Colonic mucosa (tissue), 4 donors: ENCODE measurements around the gene GCK. TPM values are rescaled to one million over a fixed set of nuclear protein-coding genes. Genes with fewer than 3 reads are reported as not detected.
"Not testable (repeated sequence)": the region's sequence is repeated elsewhere in the genome, so short reads cannot be mapped to it uniquely, and the experiment has no call there.

Source experiments
- DNase-seq: peaks from one replicate; pipeline ENCODE4 v3.0.0-alpha.2; 2020
- H3K27ac ChIP-seq: fragments of 200-600 bp; one replicate; pipeline ENCODE4 v1.8.0; 2021
- H3K27me3 ChIP-seq: fragments of 200-600 bp; one replicate; pipeline ENCODE4 v1.8.0; 2021
- H3K36me3 ChIP-seq: fragments of 200-600 bp; one replicate; pipeline ENCODE4 v1.8.0; 2021
- H3K4me1 ChIP-seq: fragments of 200-600 bp; one replicate; pipeline ENCODE4 v1.8.0; 2021; ENCODE audit warnings: mild to moderate bottlenecking
- H3K4me3 ChIP-seq: fragments of 200-600 bp; one replicate; pipeline ENCODE4 v1.8.0; 2021
- H3K9ac ChIP-seq, 2 donors: one replicate each; pipeline ENCODE4 v1.7.0; 2013; ENCODE audit warnings: control low read depth in 2 of 2, low read depth in 2 of 2, low read length in 2 of 2
- H3K9me3 ChIP-seq: fragments of 200-600 bp; one replicate; pipeline ENCODE4 v1.8.0; 2021
- CTCF ChIP-seq: fragments of 200-600 bp; IDR thresholded peaks from one replicate; pipeline ENCODE4 v1.8.0; 2022; ENCODE audit warnings: antibody characterized with exemption, mild to moderate bottlenecking
- intact Hi-C: fragments of 100-400 bp; cut with DNase I; formaldehyde crosslinking; loops from one replicate; pipeline ENCODE4 v1.14.1; 2022
- total RNA-seq, 2 donors: library from RNA; stranded (reverse); fragmentation: NEBNext Ultra II Directional in 1 of 2; extraction: Animal tissue kit (Norgen Biotek cat#: 25700) in 1 of 2; gene quantifications; one replicate each; pipeline ENCODE4 v1.2.1, GENCODE V29; 2021
- donor health status: healthy.
- donor health status: DM: no; HTN: no; CAD: no.
- donor health status: DM: no; HTN: no; CAD: no.

GCK gene
- total RNA-seq, 2 donors from 2014 or later = 0.17 to 0.19 TPM

DNA sequence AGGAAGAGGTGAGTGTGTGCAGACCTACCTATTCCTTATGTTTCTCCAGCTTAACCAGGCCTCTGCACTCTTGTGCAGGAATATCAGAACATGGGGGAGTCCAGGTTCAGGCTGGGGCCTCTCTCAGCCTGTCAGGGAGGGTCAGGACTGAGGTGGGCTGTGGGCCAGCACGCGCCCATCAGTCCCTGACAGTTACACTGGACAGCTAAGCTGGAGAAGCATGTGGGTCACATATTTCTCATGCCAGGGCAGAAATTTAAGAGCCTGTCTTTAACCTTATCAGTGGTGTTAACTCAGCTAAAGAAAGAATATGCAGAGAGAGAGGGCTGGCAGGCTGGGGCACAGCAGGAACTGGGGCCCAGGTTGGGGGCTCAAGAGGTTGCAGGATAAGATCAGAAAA is 57.2 kb downstream of the GCK start:
- no peak for DNase-seq
- H3K9me3 ChIP-seq = no peaks in the 10 kb centered on the region

GRCh38 chr7:44131173-44132029 is 57.8 kb downstream of the GCK start:
- H3K36me3 ChIP-seq = no peaks in the 10 kb centered on the region
- H3K4me1 ChIP-seq = no peaks in the 10 kb centered on the region
- intact Hi-C loops = no loop called here
- no peak for DNase-seq
- H3K9ac ChIP-seq = no peak overlapping the region
- TF ChIP-seq CTCF = no peak
- no peak overlapping the region for H3K27ac ChIP-seq
- no peaks in the 10 kb centered on the region for H3K27me3 ChIP-seq
- H3K9me3 ChIP-seq = no peaks in the 10 kb centered on the region
- H3K4me3 ChIP-seq = no peak overlapping the region

More for the DNA sequence above, 57.2 kb downstream of the GCK start:
- Histone ChIP-seq H3K27ac (no peak overlapping the region), H3K4me1 (no peaks in the 10 kb centered on the region), H3K27me3 (no peaks in the 10 kb centered on the region), H3K9ac (no peak overlapping the region), H3K36me3 (no peaks in the 10 kb centered on the region), H3K4me3 (no peak overlapping the region)
- TF ChIP-seq CTCF = no peak
- intact Hi-C loops = no loop called here

DNA sequence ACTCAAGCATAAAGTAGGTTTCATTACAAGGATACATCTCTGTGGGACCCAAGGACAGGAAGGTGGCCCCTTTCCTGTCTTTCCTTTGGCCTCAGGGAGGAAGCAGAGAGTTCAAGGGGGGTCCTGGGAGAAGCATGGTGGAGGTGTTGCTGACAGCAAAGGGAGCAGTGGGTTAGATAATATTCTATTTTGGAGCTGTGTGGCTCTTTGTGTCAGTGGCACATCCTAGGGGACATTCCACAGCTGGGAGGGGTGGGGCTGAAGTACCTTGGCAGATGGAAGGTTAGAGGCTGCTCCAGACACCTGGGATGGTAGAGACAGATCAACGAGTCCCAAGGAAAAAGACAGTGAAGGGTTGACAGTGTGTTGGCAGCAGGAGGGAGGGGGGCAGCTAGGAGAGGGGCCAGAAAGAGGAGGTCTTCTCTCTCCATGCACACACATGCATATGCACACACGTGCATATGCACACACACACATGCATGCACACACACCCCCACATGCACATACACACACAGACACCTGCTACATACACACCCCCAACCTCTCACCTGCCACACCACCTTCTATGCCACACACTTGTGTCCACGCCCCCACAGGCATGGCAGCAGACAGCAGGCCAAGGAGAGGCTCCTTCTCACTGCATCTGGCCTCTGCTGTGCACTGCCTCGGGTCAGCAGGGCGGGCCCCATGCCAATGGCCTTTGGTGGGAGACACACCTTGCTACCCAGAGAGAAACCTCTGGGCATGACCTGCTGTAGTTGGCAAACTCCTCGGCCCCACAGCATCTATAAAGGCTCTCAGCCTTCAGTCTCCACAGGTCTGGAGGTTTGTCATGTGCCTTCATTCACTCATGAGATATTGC is 60.3 kb downstream of the GCK start:
- H3K36me3 ChIP-seq = no peaks in the 10 kb centered on the region
- H3K4me1 ChIP-seq = no peaks in the 10 kb centered on the region
- no peak overlapping the region for H3K27ac ChIP-seq
- TF ChIP-seq CTCF = no peak
- H3K27me3 ChIP-seq = no peaks in the 10 kb centered on the region
- no peak overlapping the region for H3K4me3 ChIP-seq
- H3K9ac ChIP-seq = no peak overlapping the region
- intact Hi-C loops = no loop called here
- DNase-seq = no peak
- H3K9me3 ChIP-seq = no peaks in the 10 kb centered on the region

DNA sequence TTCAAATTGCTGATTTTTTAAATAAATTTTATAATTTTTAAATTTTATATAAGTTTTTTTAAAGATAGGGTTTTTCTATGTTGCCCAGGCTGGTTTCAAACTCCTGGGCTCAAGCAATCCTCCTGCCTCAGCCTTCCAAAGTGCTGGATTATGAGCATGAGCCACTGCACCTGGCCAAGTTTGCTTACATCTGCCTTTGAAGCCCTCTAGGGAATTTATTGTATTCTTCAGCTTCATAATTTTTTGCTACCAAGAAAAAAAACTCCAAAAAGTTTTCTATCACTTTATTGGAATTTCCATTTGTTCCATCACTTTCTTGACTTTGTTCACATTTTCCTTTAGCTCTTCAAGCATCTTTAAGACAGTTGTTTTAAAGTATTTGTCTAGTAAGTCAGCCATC is 62.1 kb downstream of the GCK start:
- DNase-seq = no peak
- H3K27ac ChIP-seq = no peak overlapping the region
- no peak for TF ChIP-seq CTCF
- H3K36me3 ChIP-seq = no peaks in the 10 kb centered on the region
- intact Hi-C loops = no loop called here
- no peaks in the 10 kb centered on the region for H3K27me3 ChIP-seq
- H3K4me3 ChIP-seq = no peak overlapping the region
- no peak overlapping the region for H3K9ac ChIP-seq
- peaks cover 7% of the 10 kb centered on the region for H3K4me1 ChIP-seq
- no peaks in the 10 kb centered on the region for H3K9me3 ChIP-seq

DNA sequence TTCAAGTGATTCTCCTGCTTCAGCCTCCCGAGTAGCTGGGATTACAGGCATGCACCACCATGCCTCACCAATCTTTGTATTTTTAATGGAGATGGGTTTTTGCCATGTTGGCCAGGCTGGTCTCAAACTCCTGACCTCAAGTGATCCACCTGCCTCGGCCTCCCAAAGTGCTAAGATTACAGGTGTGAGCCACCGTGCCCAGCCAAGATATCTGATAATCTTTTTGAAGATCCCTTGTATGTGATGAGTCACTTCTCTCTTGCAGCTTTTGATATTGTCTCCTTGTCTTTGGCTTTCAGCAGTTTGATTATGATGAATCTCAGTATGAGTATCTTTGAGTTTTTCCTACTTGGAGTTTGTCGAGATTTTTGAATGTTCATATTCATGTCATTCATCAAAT is 62.7 kb downstream of the GCK start:
- H3K4me1 ChIP-seq, H3K27ac ChIP-seq, intact Hi-C loops, H3K27me3 ChIP-seq, H3K9me3 ChIP-seq, H3K4me3 ChIP-seq, H3K36me3 ChIP-seq, DNase-seq, H3K9ac ChIP-seq: not testable (repeated sequence)
